C4-2B (cell line): ENCODE results near the gene CD52.

Source experiments
- ZFX ChIP-seq: fragments of 450-650 bp; IDR thresholded peaks from 2 replicates; pipeline ENCODE4 v1.6.1; 2017
- TF ChIP-seq, protein P1 (sequence below): fragments of 450-650 bp; conservative IDR thresholded peaks from 2 replicates; pipeline ENCODE4 v1.5.1; 2017; ENCODE audit warnings: mild to moderate bottlenecking

DNA sequence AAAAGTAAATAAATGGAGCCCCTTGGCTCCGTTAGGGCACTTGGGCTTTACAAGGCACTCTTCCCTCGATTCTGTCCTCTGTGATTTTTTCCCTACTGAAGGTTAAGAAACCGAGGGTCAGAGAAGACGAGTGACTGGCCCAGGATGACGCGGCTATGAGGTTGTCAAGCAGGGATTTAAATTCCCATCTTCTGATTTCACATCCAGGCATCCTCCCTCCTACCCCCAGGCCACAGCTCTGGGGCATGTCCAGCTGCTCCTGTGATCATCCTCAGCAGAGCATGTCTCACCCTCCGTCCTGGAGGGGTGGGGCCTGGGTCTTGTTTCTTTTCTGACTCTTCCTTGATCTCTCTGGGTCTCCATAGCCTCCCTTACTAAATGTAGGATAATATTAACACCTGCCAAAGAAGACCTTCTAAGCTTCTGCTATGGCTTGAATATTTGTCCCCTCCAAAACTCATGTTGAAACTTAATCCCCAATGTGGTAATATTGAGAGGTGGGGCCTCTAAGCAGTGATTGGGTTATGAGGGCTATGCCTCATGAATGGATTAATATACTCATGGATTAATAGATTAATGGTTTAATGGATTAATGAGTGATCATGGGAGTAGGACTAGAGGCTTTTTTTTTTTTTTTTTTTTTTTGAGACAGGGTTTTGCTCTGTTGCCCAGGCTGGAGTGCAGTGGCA is 31.6 kb downstream of the CD52 start:
- TF ChIP-seq, protein P1, sequence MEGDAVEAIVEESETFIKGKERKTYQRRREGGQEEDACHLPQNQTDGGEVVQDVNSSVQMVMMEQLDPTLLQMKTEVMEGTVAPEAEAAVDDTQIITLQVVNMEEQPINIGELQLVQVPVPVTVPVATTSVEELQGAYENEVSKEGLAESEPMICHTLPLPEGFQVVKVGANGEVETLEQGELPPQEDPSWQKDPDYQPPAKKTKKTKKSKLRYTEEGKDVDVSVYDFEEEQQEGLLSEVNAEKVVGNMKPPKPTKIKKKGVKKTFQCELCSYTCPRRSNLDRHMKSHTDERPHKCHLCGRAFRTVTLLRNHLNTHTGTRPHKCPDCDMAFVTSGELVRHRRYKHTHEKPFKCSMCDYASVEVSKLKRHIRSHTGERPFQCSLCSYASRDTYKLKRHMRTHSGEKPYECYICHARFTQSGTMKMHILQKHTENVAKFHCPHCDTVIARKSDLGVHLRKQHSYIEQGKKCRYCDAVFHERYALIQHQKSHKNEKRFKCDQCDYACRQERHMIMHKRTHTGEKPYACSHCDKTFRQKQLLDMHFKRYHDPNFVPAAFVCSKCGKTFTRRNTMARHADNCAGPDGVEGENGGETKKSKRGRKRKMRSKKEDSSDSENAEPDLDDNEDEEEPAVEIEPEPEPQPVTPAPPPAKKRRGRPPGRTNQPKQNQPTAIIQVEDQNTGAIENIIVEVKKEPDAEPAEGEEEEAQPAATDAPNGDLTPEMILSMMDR: no peak
- no peak for TF ChIP-seq ZFX
